ENCODE data around the gene EP400. TPM values are rescaled to one million over a fixed set of nuclear protein-coding genes. Genes with fewer than 3 reads are reported as not detected.

EP400 gene
- total and polyA plus RNA-seq, 2 of the 4 experiments (the other 2 are of a cell fraction): 4.3 to 11.4 TPM

DNA sequence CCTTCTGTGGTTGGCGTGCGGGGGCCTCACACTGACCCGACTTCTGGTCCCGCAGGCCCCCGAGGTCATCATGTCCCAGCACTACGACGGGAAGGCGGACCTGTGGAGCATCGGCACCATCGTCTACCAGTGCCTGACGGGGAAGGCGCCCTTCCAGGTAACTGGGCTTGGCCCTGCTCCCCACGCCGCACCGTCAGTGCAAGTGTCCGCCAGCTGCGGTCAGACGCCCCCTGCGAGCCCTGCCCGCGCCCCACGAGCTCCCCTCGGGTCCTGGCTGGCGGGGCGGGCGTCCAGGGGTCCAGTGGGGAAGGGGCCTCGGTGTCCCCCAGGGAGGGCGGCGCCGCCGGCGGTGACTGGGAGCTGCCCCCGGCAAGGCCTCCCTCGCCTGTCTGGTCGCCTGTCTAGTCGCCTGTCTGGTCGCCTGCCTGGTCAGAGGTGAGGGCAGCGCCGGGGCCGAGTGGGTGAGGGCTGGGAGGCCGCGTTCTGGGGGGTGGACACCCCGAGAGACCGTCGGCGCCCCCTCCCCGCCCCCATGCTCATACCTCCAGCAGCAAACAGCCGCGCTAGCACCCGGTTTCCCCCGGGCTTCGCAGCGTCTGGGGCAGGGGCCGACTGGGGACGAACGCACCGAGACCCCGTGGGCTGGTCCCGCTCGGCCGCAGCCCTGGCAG lies 40.5 kb upstream of the EP400 start:
- Histone ChIP-seq H3K27me3 (ENCODE audit: control insufficient read depth, insufficient read depth, low read length) (no peaks in the 10 kb centered on the region), H3K4me2 (ENCODE audit: low read depth, low read length) (no peak overlapping the region), H2BK120ac (ENCODE audit: low read depth, low read length) (no peak overlapping the region), H3K4ac (ENCODE audit: low read depth, low read length) (no peak overlapping the region), H4K20me1 (ENCODE audit: insufficient read depth, low read length) (peaks cover 30% of the 10 kb centered on the region), H2BK15ac (ENCODE audit: low read depth, low read length) (no peak overlapping the region), H3K23ac (ENCODE audit: low read depth, low read length) (no peak overlapping the region), H4K5ac (ENCODE audit: low read depth, low read length) (no peak overlapping the region), H3K9me3 (ENCODE audit: control insufficient read depth, insufficient read depth, low read length) (no peaks in the 10 kb centered on the region), H2AK9ac (replicated peaks; ENCODE audit: low read depth, low read length, poor library complexity) (no peak overlapping the region), H2BK5ac (ENCODE audit: low read depth, low read length, poor library complexity, severe bottlenecking) (no peak overlapping the region), H3K18ac (ENCODE audit: low read depth, low read length) (no peak overlapping the region), H3K27ac (ENCODE audit: insufficient read depth, low read length) (no peak overlapping the region), H3K79me1 (ENCODE audit: low read depth in 1 of 2, low read length in 2 of 2) (peaks cover 8 to 28% of the 10 kb centered on the region in 2 experiments; a peak in 2 of 4 replicates), H4K8ac (ENCODE audit: low read depth in 2 of 2, low read length in 2 of 2) (no peak overlapping the region), H3K4me3 (ENCODE audit: insufficient read depth, low read depth, low read length) (no peak overlapping the region), H3K36me3 (ENCODE audit: control insufficient read depth, insufficient read depth, low read length) (peaks cover 57% of the 10 kb centered on the region), H3K56ac (ENCODE audit: extremely low read depth, insufficient read depth, low read length) (no peak overlapping the region), H2AK5ac (ENCODE audit: low read depth, low read length) (no peak overlapping the region), H3K9me1 (ENCODE audit: insufficient read depth, low read length) (0 out of 2 replicates have a peak, but pooled peaks cover 3% of the 10 kb centered on the region), H2AFZ (replicated peaks; ENCODE audit: low read length, poor library complexity) (no peak overlapping the region), H2BK20ac (ENCODE audit: low read depth, low read length) (no peak overlapping the region), H3K9ac (ENCODE audit: low read depth, low read length) (no peak overlapping the region), H3K4me1 (ENCODE audit: control insufficient read depth, insufficient read depth, low read length) (peaks cover 9% of the 10 kb centered on the region), H3K14ac (replicated peaks; ENCODE audit: low read depth, low read length) (no peak overlapping the region), H4K91ac (ENCODE audit: insufficient read depth, low read depth, low read length) (no peak overlapping the region)
- no peak for ATAC-seq (ENCODE audit: low read depth)
- CTCF ChIA-PET: no interaction called here
- dilution Hi-C loops (cut with HindIII; ENCODE audit: low sequenced_read_pairs, unreplicated experiment): no loop called here
- intact Hi-C loops (cut with micrococcal nuclease): no loop called here
- 99% methylated on average over 26 of the region's 61 CpGs; no CpG with 5 or more reads in 1 of the 2 experiments for WGBS, 2 experiments (ENCODE audit: extremely low coverage in 2 of 2, insufficient read length in 1 of 2)
- in situ Hi-C loops (cut with MboI; ENCODE audit: low sequenced_read_pairs): no loop called here
- DNase-seq: no peak
- no peak for TF ChIP-seq FOS (IDR thresholded peaks at IDR 0.05; ENCODE audit: low read depth, low read length)
- TF ChIP-seq POLR2A (IDR thresholded peaks at IDR 0.05; ENCODE audit: low read depth, low read length): no peak
- TF ChIP-seq MAZ (IDR thresholded peaks at IDR 0.05; ENCODE audit: borderline replicate concordance, low read depth, low read length): no peak
- no peak for TF ChIP-seq CHD1 (IDR thresholded peaks at IDR 0.05; ENCODE audit: low read depth, low read length)
- TF ChIP-seq, protein P1, sequence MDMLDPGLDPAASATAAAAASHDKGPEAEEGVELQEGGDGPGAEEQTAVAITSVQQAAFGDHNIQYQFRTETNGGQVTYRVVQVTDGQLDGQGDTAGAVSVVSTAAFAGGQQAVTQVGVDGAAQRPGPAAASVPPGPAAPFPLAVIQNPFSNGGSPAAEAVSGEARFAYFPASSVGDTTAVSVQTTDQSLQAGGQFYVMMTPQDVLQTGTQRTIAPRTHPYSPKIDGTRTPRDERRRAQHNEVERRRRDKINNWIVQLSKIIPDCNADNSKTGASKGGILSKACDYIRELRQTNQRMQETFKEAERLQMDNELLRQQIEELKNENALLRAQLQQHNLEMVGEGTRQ (IDR thresholded peaks at IDR 0.05; ENCODE audit: low read depth, low read length): no peak
- no peak for TF ChIP-seq NFE2L2 (IDR thresholded peaks at IDR 0.05; ENCODE audit: low read depth, low read length)
- no peak for TF ChIP-seq RCOR1 (IDR thresholded peaks at IDR 0.05; ENCODE audit: insufficient replicate concordance, low read length)
- TF ChIP-seq RFX5 (IDR thresholded peaks at IDR 0.05; ENCODE audit: low read depth, low read length): no peak
- POLR2A ChIA-PET (ENCODE audit: unreplicated experiment): no interaction called here
- no TSS peak for BruUV-seq (replicated peaks)
